Measurements from ENCODE around the gene ZNF438.
"Not testable (repeated sequence)": the region's sequence is repeated elsewhere in the genome, so short reads cannot be mapped to it uniquely, and the experiment has no call there.

ZNF438 gene

DNA sequence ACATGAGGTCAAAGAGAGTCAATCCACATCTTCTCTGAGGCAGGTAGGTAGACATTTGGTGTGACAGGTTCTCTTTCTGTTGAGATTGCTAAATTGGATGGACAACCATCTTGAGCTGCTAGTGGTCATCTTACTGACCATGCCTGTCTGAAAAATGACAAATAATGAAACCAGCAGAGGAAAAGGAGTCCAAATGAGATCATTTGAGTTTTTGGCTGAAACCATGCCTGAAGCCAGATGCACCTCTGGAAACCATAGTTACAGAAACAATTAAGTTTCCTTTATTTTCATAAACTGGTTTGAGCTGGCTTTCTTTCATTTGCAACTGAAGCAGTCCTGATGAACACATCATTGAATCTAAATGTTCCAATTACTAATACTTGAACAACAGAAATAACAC, 100.6 kb downstream of the ZNF438 start:
- no peak for DNase-seq

DNA sequence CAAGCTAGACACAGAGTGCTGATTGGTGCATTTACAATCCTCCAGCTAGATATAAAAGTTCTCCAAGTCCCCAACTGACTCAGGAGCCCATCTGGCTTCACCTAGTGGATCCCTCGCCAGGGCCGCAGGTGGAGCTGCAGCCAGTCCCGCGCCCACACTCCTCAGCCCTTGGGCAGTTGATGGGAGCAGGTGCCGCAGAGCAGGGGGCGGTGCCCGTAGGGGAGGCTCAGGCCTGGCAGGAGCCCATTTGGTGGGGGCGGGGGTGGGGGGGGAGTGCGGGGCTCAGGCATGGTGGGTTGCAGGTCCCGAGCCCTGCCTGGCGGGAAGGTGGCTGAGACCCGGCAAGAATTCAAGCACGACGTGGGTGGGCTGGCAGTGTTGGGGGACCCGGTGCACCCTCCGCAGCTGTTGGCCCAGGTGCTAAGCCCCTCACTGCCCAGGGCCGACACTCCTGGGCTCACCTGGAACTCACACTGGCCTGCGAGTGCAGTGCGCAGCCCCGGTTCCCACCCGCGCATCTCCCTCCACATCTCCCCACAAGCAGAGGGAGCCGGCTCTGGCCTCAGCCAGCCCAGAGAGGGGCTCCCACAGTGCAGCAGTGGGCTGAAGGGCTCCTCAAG, 101.7 kb downstream of the ZNF438 start:
- no peak for DNase-seq

- not testable (repeated sequence) for DNase-seq
Observed at GRCh38 chr10:30929311-30929729, 102.3 kb downstream of the ZNF438 start.

DNA sequence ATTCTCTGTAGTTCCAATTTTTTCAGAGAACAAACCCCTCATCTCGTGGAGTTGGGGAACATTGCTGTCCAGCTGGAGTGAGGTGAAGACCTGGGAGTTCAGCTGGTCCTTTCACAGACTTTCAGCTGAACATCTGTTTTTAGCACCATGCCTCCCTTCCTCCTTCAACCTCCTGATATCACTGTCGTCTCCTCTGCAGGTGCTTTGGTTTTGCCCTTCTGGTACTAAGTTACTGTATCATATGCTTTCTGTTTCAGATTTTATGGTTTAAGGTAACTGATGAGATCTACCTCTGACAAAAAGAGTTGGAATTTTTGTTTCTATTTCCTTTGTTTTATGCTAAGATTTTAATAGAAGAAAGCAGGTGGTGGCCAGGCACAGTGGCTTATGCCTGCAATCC, 102.9 kb downstream of the ZNF438 start:
- DNase-seq, result no peak

GRCh38 chr10:30918651-30919050, 113.0 kb downstream of the ZNF438 start:
- no peak for DNase-seq

- DNase-seq, result no peak
Observed at GRCh38 chr10:30917789-30918188, 113.9 kb downstream of the ZNF438 start.

- DNase-seq, result no peak
Observed at GRCh38 chr10:30917067-30917466, 114.6 kb downstream of the ZNF438 start.

DNA sequence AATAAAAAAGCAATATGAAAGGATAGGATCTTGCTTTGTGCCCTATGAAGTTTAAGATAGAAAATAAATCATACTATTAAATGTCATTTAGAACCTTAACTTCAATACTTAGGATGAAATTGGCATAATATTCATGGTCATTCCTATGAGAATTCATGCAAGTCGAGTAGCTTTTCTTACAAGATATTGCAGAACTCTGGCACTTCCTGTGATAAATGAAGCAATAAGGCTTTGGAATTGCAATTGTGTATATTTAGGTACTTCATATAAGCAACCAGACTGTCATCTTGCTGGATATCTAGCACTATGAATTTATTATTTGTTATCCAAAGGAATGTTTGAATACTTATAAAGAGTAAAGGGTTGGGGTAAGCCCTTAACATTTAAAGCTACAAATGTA, 116.5 kb downstream of the ZNF438 start:
- no peak for DNase-seq

DNA sequence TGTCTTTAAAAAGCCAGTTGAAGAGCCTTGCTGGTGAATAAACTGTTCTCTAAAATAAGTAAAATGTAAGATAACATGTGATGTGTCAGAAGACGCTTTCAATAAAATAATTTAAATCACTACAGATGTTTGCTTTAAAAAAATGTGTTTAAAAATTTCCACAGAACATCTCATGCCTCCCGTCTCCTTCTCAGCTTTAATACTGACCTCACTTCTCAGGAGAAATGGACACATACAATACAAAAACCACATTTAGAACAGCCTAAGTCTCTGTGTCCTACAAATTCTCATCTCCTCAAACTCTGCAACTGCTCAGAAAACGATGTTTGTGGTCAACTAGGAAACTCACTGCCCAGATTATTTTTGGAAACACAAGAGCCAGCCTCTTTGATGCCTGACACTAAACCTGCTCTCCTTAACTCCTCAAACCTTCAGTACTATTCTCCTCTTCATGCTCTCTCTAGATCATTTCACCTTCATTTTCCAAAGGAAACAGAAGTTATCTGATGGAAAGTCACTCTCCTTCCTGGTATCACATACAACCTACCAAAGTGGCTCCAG, 120.3 kb downstream of the ZNF438 start:
- DNase-seq, result no peak

DNA sequence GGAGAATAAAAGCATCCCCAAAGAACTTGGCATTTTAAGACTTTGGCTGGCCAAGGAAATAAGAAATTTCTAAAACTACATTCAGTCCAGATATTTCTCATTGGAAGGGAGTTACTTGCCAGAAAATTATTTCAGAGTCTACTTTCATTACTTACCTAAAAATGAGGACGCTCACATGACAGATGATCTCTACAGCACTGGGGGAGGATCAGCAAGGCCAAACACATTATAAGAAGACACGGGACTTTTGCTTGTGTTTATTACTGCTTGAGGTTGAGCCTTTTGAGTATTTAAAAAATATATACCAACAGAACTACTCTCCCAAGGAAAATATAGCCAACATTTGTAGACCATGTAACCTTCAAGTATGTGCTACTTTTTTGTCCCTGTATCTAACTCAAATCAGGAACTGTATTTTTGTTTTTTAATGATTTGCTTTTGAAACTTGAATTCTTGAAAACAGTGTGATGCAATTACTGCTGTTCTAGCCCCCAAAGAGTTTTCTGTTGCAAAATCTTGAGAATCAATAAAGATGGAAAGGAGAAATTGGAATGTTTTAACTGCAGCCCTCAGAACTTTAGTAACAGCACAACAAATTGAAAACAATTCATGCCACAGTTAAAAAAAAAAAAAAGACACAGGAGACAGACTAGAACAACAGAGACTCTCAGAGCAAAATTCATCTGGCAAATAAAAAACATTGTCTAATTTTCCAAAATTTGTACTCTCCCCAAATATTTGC, 128.1 kb downstream of the ZNF438 start:
- no peak for DNase-seq

DNA sequence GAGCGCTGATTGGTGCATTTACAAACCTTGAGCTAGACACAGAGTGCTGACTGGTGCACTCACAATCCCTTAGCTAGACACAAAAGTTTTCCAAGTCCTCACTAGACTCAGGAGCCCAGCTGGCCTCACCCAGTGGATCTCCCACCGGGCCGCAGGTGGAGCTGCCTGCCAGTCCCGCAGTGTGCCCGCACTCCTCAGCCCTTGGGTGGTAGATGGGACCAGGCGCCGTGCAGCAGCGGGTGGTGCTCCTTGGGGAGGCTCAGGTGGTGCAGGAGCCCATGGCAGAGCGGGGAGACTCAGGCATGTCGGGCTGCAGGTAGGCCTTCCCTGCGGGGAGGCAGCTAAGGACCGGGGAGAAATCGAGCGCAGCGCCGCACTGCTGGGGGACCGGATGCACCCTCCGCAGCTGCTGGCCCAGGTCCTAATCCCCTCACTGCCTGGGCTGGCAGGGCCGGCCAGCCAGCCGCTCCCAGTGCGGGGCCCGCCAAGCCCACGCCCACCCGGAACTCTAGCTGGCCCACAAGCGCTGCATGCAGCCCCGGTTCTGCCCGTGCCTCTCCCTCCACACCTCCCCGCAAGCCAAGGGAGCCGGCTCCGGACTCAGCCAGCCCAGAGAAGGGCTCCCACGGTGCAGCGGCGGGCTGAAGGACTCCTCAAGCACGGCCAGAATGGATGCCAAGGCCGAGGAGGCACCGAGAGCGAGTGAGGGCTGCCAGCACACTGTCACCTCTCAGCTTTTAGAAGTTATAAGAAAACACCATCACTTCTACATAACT, 128.9 kb downstream of the ZNF438 start:
- no peak for DNase-seq

DNA sequence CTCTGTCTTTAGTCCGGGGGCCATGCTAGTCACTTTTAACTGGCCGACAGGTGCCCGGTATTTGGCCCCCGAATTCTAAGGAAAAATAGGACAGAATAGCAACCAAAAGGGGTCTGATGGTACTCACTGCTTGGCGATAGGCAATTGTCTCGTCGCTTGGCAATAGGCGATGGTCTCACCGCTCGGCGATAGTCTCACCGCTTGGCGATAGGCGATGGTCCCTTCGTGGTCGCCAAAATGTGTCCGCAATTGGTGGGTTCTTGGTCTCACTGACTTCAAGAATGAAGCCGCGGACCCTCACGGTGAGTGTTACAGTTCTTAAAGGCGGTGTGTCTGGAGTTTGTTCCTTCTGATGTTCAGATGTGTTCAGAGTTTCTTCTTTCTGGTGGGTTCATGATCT, 130.2 kb downstream of the ZNF438 start:
- DNase-seq, result not testable (repeated sequence)

GRCh38 chr10:30898964-30899363, 132.7 kb downstream of the ZNF438 start:
- DNase-seq, result no peak

GRCh38 chr10:30897547-30897946, 134.1 kb downstream of the ZNF438 start:
- DNase-seq, result no peak

- no peak for DNase-seq
Observed at GRCh38 chr10:30897048-30897447, 134.6 kb downstream of the ZNF438 start.

DNA sequence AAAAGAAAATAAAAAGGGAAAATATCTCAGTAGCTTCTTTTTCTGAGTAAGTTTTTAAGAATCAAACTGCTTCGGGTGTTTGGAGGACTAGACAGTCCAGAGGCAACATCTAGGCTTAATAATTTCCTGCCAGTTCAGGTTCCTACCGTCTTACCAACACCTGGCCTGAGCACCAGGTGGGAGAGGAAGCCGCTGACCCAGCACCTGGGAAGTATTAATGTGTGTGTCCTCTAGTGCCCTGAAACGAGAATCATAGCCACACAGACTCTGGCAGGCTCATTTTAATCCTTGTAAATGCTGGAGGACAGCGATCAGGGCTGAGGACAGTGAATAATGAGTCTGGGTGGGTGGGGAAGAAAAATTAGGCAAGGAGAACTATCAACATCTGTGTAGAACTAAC, 137.4 kb downstream of the ZNF438 start:
- no peak for DNase-seq

DNA sequence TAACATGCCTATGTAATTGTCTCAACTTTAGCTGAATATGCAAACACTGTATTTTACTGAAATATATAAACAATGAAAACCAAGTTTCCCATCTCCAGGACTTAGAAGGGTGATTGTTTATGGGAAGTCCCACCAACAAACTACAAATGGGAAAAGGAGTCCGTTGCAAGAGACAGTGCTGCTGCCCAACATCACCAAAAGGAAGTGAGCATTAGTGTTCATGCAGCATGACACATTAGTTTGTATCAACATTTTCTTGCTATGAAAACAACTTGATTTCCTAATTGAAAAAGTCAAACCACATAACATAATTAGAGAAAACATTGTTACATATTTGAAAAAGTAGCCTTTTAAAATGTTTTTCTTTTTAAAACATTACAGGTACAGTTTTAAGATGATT, 138.5 kb downstream of the ZNF438 start:
- DNase-seq, result no peak

- no peak for DNase-seq
Observed at GRCh38 chr10:30887839-30888238, 143.8 kb downstream of the ZNF438 start.

- DNase-seq, result no peak
Observed at GRCh38 chr10:30885423-30885822, 146.2 kb downstream of the ZNF438 start.

- no peak for DNase-seq
Observed at GRCh38 chr10:30883751-30884150, 147.9 kb downstream of the ZNF438 start.

DNA sequence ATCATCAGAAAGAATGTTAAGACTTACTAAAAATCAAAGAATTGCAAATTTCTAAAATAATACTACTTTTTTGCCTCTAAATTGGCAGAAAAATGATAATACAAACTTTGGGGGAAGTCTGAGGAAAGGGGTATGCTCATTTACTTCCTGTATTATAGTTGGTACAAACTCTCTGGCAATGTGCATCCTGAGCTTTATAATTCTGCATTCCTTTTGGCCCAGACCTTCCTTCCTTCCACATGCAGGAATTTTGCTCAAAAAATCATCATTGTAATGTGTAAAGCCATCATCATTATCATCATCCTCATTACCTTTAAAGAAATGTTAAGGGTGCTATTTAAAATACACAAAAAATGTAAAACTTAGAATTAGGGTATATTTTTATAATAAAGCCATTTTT, 148.5 kb downstream of the ZNF438 start:
- DNase-seq, result no peak

- no peak for DNase-seq
Observed at GRCh38 chr10:30882281-30882680, 149.4 kb downstream of the ZNF438 start.

- DNase-seq, result no peak
Observed at GRCh38 chr10:30878920-30879319, 152.7 kb downstream of the ZNF438 start.

- DNase-seq, result no peak
Observed at GRCh38 chr10:30877111-30877510, 154.6 kb downstream of the ZNF438 start.
